SK-N-MC (cell line): ENCODE measurements around the gene DLG2.

Experiments
- EZH2 ChIP-seq: fragments of 200-600 bp; sonication (generic); IDR thresholded peaks from one replicate; pipeline ENCODE4 v1.6.1; 2017; ENCODE audit warnings: antibody characterized with exemption
- POLR2AphosphoS5 ChIP-seq: IDR thresholded peaks from 2 replicates; pipeline ENCODE4 v1.6.1; 2012; ENCODE audit warnings: mild to moderate bottlenecking, low read depth, low read length, borderline replicate concordance

GRCh38 chr11:84594602-84595001 lies 1032.5 kb downstream of the DLG2 start:
- TF ChIP-seq EZH2: no peak
- no peak for TF ChIP-seq POLR2AphosphoS5
